H1 (cell line): ENCODE measurements around the gene DCAF4. TPM values are rescaled to one million over a fixed set of nuclear protein-coding genes. Genes with fewer than 3 reads are reported as not detected.

Experiments
- CTCF ChIA-PET: fragments of 300-600 bp; sonication (Branson Sonifier 250); formaldehyde crosslinking; loops from one replicate; lab custom pipeline; 2021; ENCODE audit not compliant: partially characterized antibody; lab: Charles Lee
- POLR2A ChIA-PET: fragments of 300-600 bp; sonication (Branson Sonifier 250); formaldehyde crosslinking; loops from one replicate; lab custom pipeline; 2021; ENCODE audit warnings: inconsistent platforms; ENCODE audit not compliant: partially characterized antibody; lab: Charles Lee
- DNase-seq, 2 experiments: peaks; one replicate each; pipeline versions ENCODE4 v3.0.0 to v3.0.0-alpha.2; 2010 to 2022; ENCODE audit warnings: low spot score in 2 of 2, low read depth in 1 of 2, mixed read lengths in 1 of 2
- FAIRE-seq: peaks from 2 replicates; lab custom pipeline; 2011; peaks lifted over from hg19 to GRCh38; lab: Jason Lieb, UNC
- H2AFZ ChIP-seq: 2 replicates; pipeline ENCODE4 v1.8.1; 2012; ENCODE audit warnings: low read length, inconsistent platforms
- H2AK5ac ChIP-seq: 2 replicates; pipeline ENCODE4 v1.6.1; 2013; ENCODE audit warnings: low read depth, low read length
- H2BK120ac ChIP-seq: replicated peaks from 2 replicates; pipeline ENCODE3; 2013; ENCODE audit warnings: low read depth, low read length, inconsistent platforms
- H2BK12ac ChIP-seq: 2 replicates; pipeline ENCODE4 v1.6.1; 2013; ENCODE audit warnings: low read depth, low read length
- H2BK15ac ChIP-seq: 2 replicates; pipeline ENCODE4 v1.6.1; 2013; ENCODE audit warnings: low read length
- H2BK20ac ChIP-seq: 2 replicates; pipeline ENCODE4 v1.6.1; 2013; ENCODE audit warnings: low read length
- H2BK5ac ChIP-seq: 2 replicates; pipeline ENCODE4 v1.6.1; 2013; ENCODE audit warnings: low read depth, low read length
- H3K14ac ChIP-seq: 2 replicates; pipeline ENCODE4 v1.6.1; 2013; ENCODE audit warnings: inconsistent platforms; ENCODE audit not compliant: insufficient read length
- H3K18ac ChIP-seq: 2 replicates; pipeline ENCODE4 v1.6.1; 2013; ENCODE audit warnings: low read length; ENCODE audit errors: extremely low read depth
- H3K23ac ChIP-seq: 2 replicates; pipeline ENCODE4 v1.6.1; 2013; ENCODE audit warnings: inconsistent platforms; ENCODE audit not compliant: insufficient read length
- H3K23me2 ChIP-seq: 2 replicates; pipeline ENCODE4 v1.6.1; 2013; ENCODE audit warnings: low read depth, low read length
- H3K27ac ChIP-seq: 2 replicates; pipeline ENCODE4 v1.6.1; 2011; ENCODE audit warnings: low read depth, low read length, inconsistent platforms
- H3K27me3 ChIP-seq, 4 experiments: replicated peaks in 1 of 4; 1 replicate in 1 of 4; 2 replicates in 3 of 4; pipeline versions ENCODE4 v1.6.1 to v1.8.1; 2011 to 2013; ENCODE audit warnings: low read length in 3 of 4, mild to moderate bottlenecking in 3 of 4, inconsistent platforms in 2 of 4, mixed read lengths in 2 of 4, moderate library complexity in 1 of 4; ENCODE audit not compliant: control insufficient read depth in 3 of 4, insufficient read depth in 3 of 4; ENCODE audit errors: extremely low read depth in 1 of 4
- H3K36me3 ChIP-seq, 4 experiments: 2 replicates each; pipeline versions ENCODE4 v1.6.1 to v1.8.1; 2011 to 2013; ENCODE audit warnings: mild to moderate bottlenecking in 4 of 4, low read length in 3 of 4, moderate library complexity in 2 of 4, control low read depth in 1 of 4, inconsistent platforms in 1 of 4; ENCODE audit not compliant: insufficient read depth in 4 of 4, control insufficient read depth in 2 of 4
- H3K4ac ChIP-seq: replicated peaks from 2 replicates; pipeline ENCODE3; 2013; ENCODE audit warnings: low read length, low read depth, mixed read lengths, inconsistent platforms; ENCODE audit not compliant: insufficient read length
- H3K4me1 ChIP-seq, 4 experiments: replicated peaks in 1 of 4; 1 replicate in 1 of 4; 2 replicates in 3 of 4; pipeline versions ENCODE4 v1.6.1 to v1.8.1; 2011 to 2013; ENCODE audit warnings: low read length in 3 of 4, inconsistent platforms in 2 of 4, mixed read lengths in 1 of 4; ENCODE audit not compliant: insufficient read depth in 4 of 4, control insufficient read depth in 3 of 4
- H3K4me2 ChIP-seq, 2 experiments: 2 replicates each; pipeline versions ENCODE4 v1.6.1 to v1.8.1; 2011 to 2013; ENCODE audit warnings: low read depth in 2 of 2, low read length in 2 of 2, control low read depth in 1 of 2, inconsistent platforms in 1 of 2, mild to moderate bottlenecking in 1 of 2; ENCODE audit not compliant: insufficient read depth in 1 of 2
- H3K4me3 ChIP-seq, 4 experiments: fragments of 200-600, 300-600 bp in 1 of 4; sonication (generic), shearing (Covaris generic), sonication (Bioruptor Twin) in 1 of 4; 2 replicates each; pipeline versions ENCODE4 v1.5.1 to v1.8.1; 2011 to 2016; ENCODE audit warnings: low read length in 4 of 4, low read depth in 3 of 4, control low read depth in 2 of 4, inconsistent platforms in 2 of 4, mild to moderate bottlenecking in 2 of 4, mixed read lengths in 1 of 4, moderate library complexity in 1 of 4; ENCODE audit not compliant: insufficient read depth in 2 of 4; ENCODE audit errors: extremely low read depth in 1 of 4
- H3K56ac ChIP-seq: replicated peaks from 2 replicates; pipeline ENCODE3; 2013; ENCODE audit warnings: low read depth, mild to moderate bottlenecking, mixed read lengths, low read length, inconsistent platforms; ENCODE audit not compliant: insufficient read length
- H3K79me1 ChIP-seq: 2 replicates; pipeline ENCODE4 v1.6.1; 2013; ENCODE audit warnings: low read depth, low read length, control low read depth
- H3K79me2 ChIP-seq, 2 experiments: 2 replicates each; pipeline versions ENCODE4 v1.6.1 to v1.8.1; 2012 to 2013; ENCODE audit warnings: low read length in 2 of 2, mild to moderate bottlenecking in 2 of 2, inconsistent platforms in 1 of 2; ENCODE audit not compliant: insufficient read depth in 2 of 2, control insufficient read depth in 1 of 2
- H3K9ac ChIP-seq, 4 experiments: replicated peaks in 1 of 4; 1 replicate in 1 of 4; 2 replicates in 3 of 4; pipeline versions ENCODE4 v1.6.1 to v1.8.1; 2011 to 2013; ENCODE audit warnings: low read depth in 3 of 4, low read length in 3 of 4, control low read depth in 2 of 4, mild to moderate bottlenecking in 2 of 4, moderate library complexity in 2 of 4, inconsistent platforms in 1 of 4; ENCODE audit errors: extremely low read depth in 1 of 4
- H3K9me3 ChIP-seq, 2 experiments: 2 replicates each; pipeline versions ENCODE4 v1.6.1 to v1.8.1; 2012 to 2013; ENCODE audit warnings: mild to moderate bottlenecking in 2 of 2, moderate library complexity in 2 of 2, control low read depth in 1 of 2, inconsistent platforms in 1 of 2, low read depth in 1 of 2, low read length in 1 of 2, mixed read lengths in 1 of 2; ENCODE audit not compliant: insufficient read depth in 2 of 2
- H4K20me1 ChIP-seq, 2 experiments: replicated peaks in 1 of 2; 2 replicates each; pipeline versions ENCODE3 to v1.8.1; 2011 to 2013; ENCODE audit warnings: inconsistent platforms in 2 of 2, low read length in 2 of 2, mild to moderate bottlenecking in 1 of 2; ENCODE audit not compliant: insufficient read depth in 2 of 2, control insufficient read depth in 1 of 2
- H4K5ac ChIP-seq: 2 replicates; pipeline ENCODE4 v1.6.1; 2013; ENCODE audit warnings: low read length, low read depth, mixed read lengths, inconsistent platforms; ENCODE audit not compliant: insufficient read length
- H4K8ac ChIP-seq: 2 replicates; pipeline ENCODE4 v1.8.0; 2013; ENCODE audit warnings: mild to moderate bottlenecking, moderate library complexity, low read length, inconsistent platforms; ENCODE audit not compliant: insufficient read depth; ENCODE audit errors: extremely low read depth
- H4K91ac ChIP-seq: replicated peaks from 2 replicates; pipeline ENCODE3; 2013; ENCODE audit warnings: low read length, mixed read lengths, inconsistent platforms; ENCODE audit not compliant: insufficient read length
- ATF2 ChIP-seq: IDR thresholded peaks from 2 replicates; pipeline ENCODE4 v1.6.1; 2012; ENCODE audit warnings: low read length, inconsistent platforms
- CHD2 ChIP-seq: IDR thresholded peaks from 2 replicates; pipeline ENCODE4 v1.6.1; 2012; ENCODE audit warnings: low read length, improper control_type of control experiment
- EGR1 ChIP-seq: IDR thresholded peaks from 2 replicates; pipeline ENCODE4 v1.6.1; 2011; ENCODE audit warnings: low read depth, low read length, borderline replicate concordance
- EZH2 ChIP-seq: fragments of 200-600 bp; sonication (generic); IDR thresholded peaks from 2 replicates; pipeline ENCODE4 v1.7.1; 2012; ENCODE audit warnings: low read depth, mild to moderate bottlenecking, moderate library complexity, low read length, inconsistent platforms; ENCODE audit not compliant: severe bottlenecking
- JUN ChIP-seq: IDR thresholded peaks from 2 replicates; pipeline ENCODE4 v1.6.1; 2011; ENCODE audit warnings: low read depth, mild to moderate bottlenecking, improper control_type of control experiment, low read length
- NANOG ChIP-seq: IDR thresholded peaks from 2 replicates; pipeline ENCODE4 v1.6.1; 2011; ENCODE audit warnings: low read length, low read depth, mild to moderate bottlenecking, inconsistent platforms; ENCODE audit not compliant: insufficient read depth, poor library complexity, severe bottlenecking
- RBBP5 ChIP-seq: IDR thresholded peaks from 2 replicates; pipeline ENCODE4 v1.7.1; 2012; ENCODE audit warnings: low read depth, mild to moderate bottlenecking, inconsistent platforms, low read length, moderate library complexity, borderline replicate concordance
- RXRA ChIP-seq: IDR thresholded peaks from 2 replicates; pipeline ENCODE4 v1.6.1; 2011; ENCODE audit warnings: low read depth, mild to moderate bottlenecking, low read length, moderate library complexity; ENCODE audit not compliant: insufficient read depth
- SIRT6 ChIP-seq: IDR thresholded peaks from one replicate; pipeline ENCODE4 v1.7.1; 2012; ENCODE audit warnings: low read length, inconsistent platforms
- SP4 ChIP-seq: IDR thresholded peaks from 2 replicates; pipeline ENCODE4 v1.6.1; 2012; ENCODE audit warnings: low read length, inconsistent platforms
- SUZ12 ChIP-seq: fragments of 200-600 bp; sonication (generic); IDR thresholded peaks from 2 replicates; pipeline ENCODE4 v1.6.1; 2012; ENCODE audit warnings: mild to moderate bottlenecking, inconsistent platforms, low read length, moderate library complexity, mixed read lengths
- YY1 ChIP-seq: IDR thresholded peaks from 2 replicates; pipeline ENCODE4 v1.6.1; 2011; ENCODE audit warnings: low read depth, mild to moderate bottlenecking, low read length
- WGBS, 2 experiments: shearing (Covaris generic) in 1 of 2; methylation state at CpG; one replicate each; pipeline versions ENCODE4 v1.1.6 to v1.1.7; 2013 to 2015; ENCODE audit warnings: low lambda C conversion rate in 2 of 2, mixed read lengths in 2 of 2, inconsistent platforms in 1 of 2, low coverage in 1 of 2, missing lambda C conversion rate in 1 of 2; ENCODE audit not compliant: insufficient replicate concordance in 2 of 2, insufficient coverage in 1 of 2, insufficient read length in 1 of 2; ENCODE audit errors: extremely low coverage in 1 of 2, missing lambda C conversion rate in 1 of 2; 5-methylcytosine and 5-hydroxymethylcytosine counted together
- polyA plus RNA-seq, 7 experiments: library from polyadenylated mRNA; depleted of rRNA in 3 of 7; stranded (reverse) in 5 of 7; unstranded in 2 of 7; fragments of >200 nt in 5 of 7; fragments of 200-250 nt in 2 of 7; gene quantifications; 1 replicate in 5 of 7; 2 replicates in 1 of 7; 4 replicates in 1 of 7; pipeline versions ENCODE4 v1.2.1 to v1.2.3, GENCODE V29; 2011 to 2013; ENCODE audit warnings: missing spikeins in 2 of 7, mixed read lengths in 2 of 7
- total RNA-seq: library from RNA; stranded (reverse); fragmentation: NEBNext Ultra II Directional; extraction: Animal tissue kit (Norgen Biotek cat#: 25700); gene quantifications from 2 replicates; pipeline ENCODE4 v1.2.1, GENCODE V29; 2021

DCAF4 gene
- total and polyA plus RNA-seq, 2 of the 8 experiments (the other 6 are each of a cell fraction or from before 2014, with no cell fraction given), result 17.0 to 21.1 TPM

GRCh38 chr14:72906316-72906715 lies 19.9 kb upstream of the DCAF4 start:
- Histone ChIP-seq H3K27me3 (no peaks in the 10 kb centered on the region), H3K36me3 (no peaks in the 10 kb centered on the region), H4K91ac (no peak overlapping the region), H2BK120ac (no peak overlapping the region), H3K9ac (no peak overlapping the region), H3K79me1 (no peaks in the 10 kb centered on the region), H3K79me2 (no peaks in the 10 kb centered on the region), H2BK15ac (no peak overlapping the region), H3K14ac (no peak overlapping the region), H2BK12ac (no peak overlapping the region), H3K4me1 (peaks cover 0 to 11% (median 0%) of the 10 kb centered on the region in 4 experiments; a peak in 3 of 7 replicates), H3K4me2 (no peak overlapping the region), H3K23ac (no peak overlapping the region), H2AK5ac (no peak overlapping the region), H2BK20ac (no peak overlapping the region), H3K18ac (no peak overlapping the region), H3K23me2 (no peaks in the 10 kb centered on the region), H3K9me3 (no peaks in the 10 kb centered on the region), H4K20me1 (no peaks in the 10 kb centered on the region), H3K4me3 (no peak overlapping the region), H3K27ac (no peak overlapping the region), H3K4ac (no peak overlapping the region), H2BK5ac (no peak overlapping the region), H3K56ac (no peak overlapping the region), H2AFZ (no peak overlapping the region), H4K8ac (no peak overlapping the region), H4K5ac (no peak overlapping the region)
- ChIA-PET CTCF (interaction anchor here (0.7 to 5.6 kb wide), 7 partner anchors 11 to 390 kb away, joined by 3 to 113 read pairs (median 13); no protein-coding TSS in a partner anchor), POLR2A (no interaction called here)
- no peak for DNase-seq
- 66% methylated on average over 3 of the region's 3 CpGs; no CpG with 5 or more reads in 1 of the 2 experiments for WGBS, 2 experiments
- no peak for FAIRE-seq
- TF ChIP-seq YY1, result no peak
- no peak for TF ChIP-seq EGR1
- TF ChIP-seq SUZ12, result no peak
- no peak for TF ChIP-seq RXRA
- no peak for TF ChIP-seq NANOG
- no peak for TF ChIP-seq ATF2
- no peak for TF ChIP-seq SIRT6
- TF ChIP-seq CHD2, result no peak
- no peak for TF ChIP-seq SP4
- no peak for TF ChIP-seq EZH2
- TF ChIP-seq RBBP5, result no peak
- TF ChIP-seq JUN, result no peak
